PFSK-1 (cell line): ENCODE data around the gene RPL36A. TPM values are rescaled to one million over a fixed set of nuclear protein-coding genes. Genes with fewer than 3 reads are reported as not detected.

Experiments used
- FOXP2 ChIP-seq: optimal IDR thresholded peaks from 2 replicates; pipeline ENCODE3; 2011; ENCODE audit warnings: borderline replicate concordance, control low read depth, inconsistent platforms; ENCODE audit not compliant: insufficient read depth; ENCODE audit errors: extremely low read length, extremely low read depth
- POLR2AphosphoS5 ChIP-seq: IDR thresholded peaks from 2 replicates; pipeline ENCODE4 v1.6.1; 2012; ENCODE audit warnings: low read depth, mild to moderate bottlenecking, control low read depth, low read length, moderate library complexity
- REST ChIP-seq, 2 experiments: IDR thresholded peaks; 2 replicates each; pipeline versions ENCODE4 v1.6.1 to v1.8.0; 2011 to 2012; ENCODE audit warnings: low read depth in 2 of 2, low read length in 2 of 2, control low read depth in 1 of 2, inconsistent platforms in 1 of 2, mild to moderate bottlenecking in 1 of 2, moderate library complexity in 1 of 2; ENCODE audit not compliant: insufficient read depth in 1 of 2
- SIN3A ChIP-seq: IDR thresholded peaks from 2 replicates; pipeline ENCODE4 v1.6.1; 2012; ENCODE audit warnings: mild to moderate bottlenecking, low read length, moderate library complexity, borderline replicate concordance; ENCODE audit not compliant: insufficient read depth
- TAF1 ChIP-seq: IDR thresholded peaks from 2 replicates; pipeline ENCODE4 v1.6.1; 2012; ENCODE audit warnings: low read length, control low read depth, borderline replicate concordance; ENCODE audit not compliant: insufficient read depth
- polyA plus RNA-seq: library from polyadenylated mRNA; unstranded; fragments of >200 nt; gene quantifications from one replicate; pipeline ENCODE4 v1.2.1, GENCODE V29; 2012; ENCODE audit warnings: low read depth, missing spikeins; ENCODE audit not compliant: insufficient read length

RPL36A gene
- 508 TPM for polyA plus RNA-seq

DNA sequence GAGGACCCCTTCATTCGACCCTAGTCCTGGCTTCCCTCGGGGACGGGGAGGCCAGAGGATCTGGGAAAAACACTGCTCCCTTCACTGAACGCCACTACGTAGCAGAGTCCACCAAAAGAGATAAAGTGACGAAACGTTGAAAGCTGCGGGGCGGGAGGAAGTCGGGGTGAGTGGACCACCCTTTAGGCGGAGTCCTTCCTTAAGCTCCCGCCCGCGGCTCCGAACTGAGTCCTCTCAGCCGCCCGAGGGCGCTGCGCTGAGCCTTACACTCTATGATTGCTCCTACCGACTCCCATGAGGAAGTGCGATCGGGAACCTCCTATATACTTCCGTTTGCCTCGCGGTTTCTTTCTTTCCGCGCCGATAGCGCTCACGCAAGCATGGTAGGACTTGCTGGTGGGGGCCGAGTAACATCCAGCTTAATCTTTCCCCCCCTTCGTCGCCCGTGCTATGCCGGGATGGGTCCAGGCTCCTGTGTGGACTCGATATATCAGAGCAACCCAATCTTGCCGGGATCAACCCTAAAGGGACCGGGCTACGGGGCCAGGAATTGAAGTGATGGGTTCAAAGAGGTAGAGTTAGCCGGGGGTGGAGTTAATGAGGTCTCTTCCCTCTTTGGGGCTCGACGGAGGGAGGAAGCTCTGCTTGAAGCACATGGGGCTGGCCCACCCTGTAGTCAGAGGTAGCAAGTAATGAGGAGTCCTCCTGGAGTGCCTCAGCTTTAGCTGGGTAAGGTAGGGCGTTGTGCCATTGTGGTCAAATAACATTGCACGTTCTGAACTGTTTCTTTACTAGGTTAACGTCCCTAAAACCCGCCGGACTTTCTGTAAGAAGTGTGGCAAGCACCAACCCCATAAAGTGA, at the start of gene RPL36A:
RPL36A (plus strand) TSS at position 348 of the 862 bp plus-strand sequence; CDS start at position 381, 33 bp downstream.
- TF ChIP-seq FOXP2 (no peak), SIN3A (no peak), TAF1 (peak; percentile 92), REST (IDR thresholded peaks at IDR 0.05; ENCODE audit: insufficient read depth in 1 of 2, low read depth in 2 of 2, low read length in 2 of 2) (peak in 1 of 2 experiments; percentile 57; a peak in 2 of 4 replicates), POLR2AphosphoS5 (peak; percentile 97)

- TF ChIP-seq TAF1: no peak
- TF ChIP-seq SIN3A: no peak
- no peak for TF ChIP-seq FOXP2
- no peak for TF ChIP-seq POLR2AphosphoS5
- no peak for TF ChIP-seq REST (IDR thresholded peaks at IDR 0.05; ENCODE audit: insufficient read depth in 1 of 2, low read depth in 2 of 2, low read length in 2 of 2)
Measured at GRCh38 chrX:101347859-101348451, 42.9 kb upstream of the RPL36A start.

DNA sequence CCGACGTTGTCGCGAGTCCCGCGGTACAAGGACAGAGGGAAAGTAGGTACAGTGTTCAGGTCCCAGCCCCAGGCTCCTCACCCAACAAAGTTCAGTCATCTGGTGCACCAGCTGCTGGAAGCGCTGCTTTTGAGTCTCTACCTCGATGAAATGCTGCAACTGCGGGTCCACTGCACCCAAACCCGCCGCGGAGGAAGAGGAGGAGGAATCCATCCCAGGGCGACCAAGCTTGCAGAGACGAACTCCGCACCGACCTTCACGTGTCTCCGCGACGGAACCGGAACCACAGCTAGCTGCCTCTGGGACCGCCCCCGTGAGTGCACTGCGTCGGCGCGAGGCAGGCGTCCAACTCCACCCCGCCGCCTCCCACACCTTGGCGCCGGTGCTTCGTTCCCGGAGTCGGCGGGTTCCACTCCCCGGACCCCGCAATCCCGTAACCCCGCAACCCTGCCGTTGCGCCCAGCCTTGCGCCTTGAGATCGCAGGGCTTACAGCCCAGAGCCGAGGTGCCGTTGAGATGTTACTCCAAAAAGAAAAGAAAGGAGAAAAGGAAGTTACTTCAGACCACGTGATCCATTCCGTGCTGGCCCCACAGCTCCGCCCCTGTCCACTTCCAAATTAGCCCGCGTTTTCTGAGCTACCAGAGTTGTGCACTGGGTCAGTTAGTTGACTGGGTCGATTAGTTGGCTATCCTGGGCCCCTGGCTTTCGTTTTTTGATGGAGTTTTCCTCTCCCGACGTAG, 42.2 kb upstream of the RPL36A start, which contains the start of gene TIMM8A:
TIMM8A (minus strand) TSS at position 291 of the 741 bp plus-strand sequence; CDS start at position 213, 78 bp downstream.
- TF ChIP-seq POLR2AphosphoS5 (peak; percentile 96), FOXP2 (peak; percentile 38), TAF1 (peak; percentile 89), SIN3A (peak; percentile 11; the same call in 1 of the 2 replicates), REST (IDR thresholded peaks at IDR 0.05; ENCODE audit: insufficient read depth in 1 of 2, low read depth in 2 of 2, low read length in 2 of 2) (no peak; a peak in 1 of 4 replicates)

- no peak for TF ChIP-seq TAF1
- no peak for TF ChIP-seq FOXP2
- TF ChIP-seq POLR2AphosphoS5: no peak
- no peak for TF ChIP-seq SIN3A
- no peak for TF ChIP-seq REST (IDR thresholded peaks at IDR 0.05; ENCODE audit: insufficient read depth in 1 of 2, low read depth in 2 of 2, low read length in 2 of 2)
Measured at GRCh38 chrX:101349193-101349562, 41.6 kb upstream of the RPL36A start.
